Panc1 (cell line): Measurements from ENCODE around the gene MUC16. TPM values are rescaled to one million over a fixed set of nuclear protein-coding genes. Genes with fewer than 3 reads are reported as not detected.
A peak's percentile ranks its signal among the peaks of the same experiment; 100 is the strongest.

Source experiments
- ATAC-seq: fragments of 200-7000 bp; cut with Tn5 transposase; 2 replicates; pipeline ENCODE4 v1.9.1; 2020; ENCODE audit warnings: mild to moderate bottlenecking, moderate library complexity
- Bru-seq: library from RNA; stranded (reverse); fragments of 400-500 nt; gene quantifications from one replicate; lab custom pipeline; 2021; lab: Mats Ljungman, UMichigan
- BruChase-seq, 2 experiments: library from RNA; stranded (reverse); fragments of 400-500 nt; gene quantifications; one replicate each; lab custom pipeline; 2021; lab: Mats Ljungman, UMichigan
- BruUV-seq: library from RNA; stranded (reverse); fragments of 400-500 nt; replicated peaks from 2 replicates; lab custom pipeline; 2021; lab: Mats Ljungman, UMichigan
- CTCF ChIA-PET: fragments of 300-600 bp; sonication (Branson Sonifier 250); formaldehyde crosslinking; loops from one replicate; lab custom pipeline; 2022; ENCODE audit warnings: antibody characterized with exemption; lab: Charles Lee
- POLR2A ChIA-PET: fragments of 300-600 bp; sonication (Branson Sonifier 250); formaldehyde crosslinking; loops from one replicate; lab custom pipeline; 2022; ENCODE audit warnings: antibody characterized with exemption; lab: Charles Lee
- DNase-seq: peaks from one replicate; pipeline ENCODE4 v3.0.0-alpha.2; 2010; ENCODE audit warnings: low read depth, low spot score
- H3K27ac ChIP-seq: 2 replicates; pipeline ENCODE4 v1.5.1; 2011; ENCODE audit warnings: mild to moderate bottlenecking, low read length, inconsistent platforms
- H3K27me3 ChIP-seq: fragments of 200-500 bp; sonication (Bioruptor generic); 2 replicates; pipeline ENCODE4 v1.6.0; 2014; ENCODE audit warnings: low read length, inconsistent platforms; ENCODE audit not compliant: control insufficient read depth, insufficient read depth
- H3K36me3 ChIP-seq: fragments of 200-500 bp; sonication (Bioruptor generic); 2 replicates; pipeline ENCODE4 v1.5.1; 2014; ENCODE audit warnings: inconsistent platforms, mild to moderate bottlenecking, low read length, moderate library complexity; ENCODE audit not compliant: control insufficient read depth, insufficient read depth
- H3K4me1 ChIP-seq: 2 replicates; pipeline ENCODE4 v1.5.1; 2011; ENCODE audit warnings: inconsistent platforms, mild to moderate bottlenecking, low read length, moderate library complexity; ENCODE audit not compliant: control insufficient read depth, insufficient read depth
- H3K4me3 ChIP-seq, 2 experiments: 2 replicates each; pipeline ENCODE4 v1.5.1; 2011 to 2012; ENCODE audit warnings: low read depth in 2 of 2, low read length in 2 of 2, mild to moderate bottlenecking in 2 of 2, inconsistent platforms in 1 of 2, moderate library complexity in 1 of 2
- H3K9me3 ChIP-seq: fragments of 200-500 bp; sonication (Bioruptor generic); 2 replicates; pipeline ENCODE4 v1.5.1; 2014; ENCODE audit warnings: low read depth, mild to moderate bottlenecking, inconsistent platforms, low read length, moderate library complexity; ENCODE audit not compliant: control insufficient read depth, insufficient read depth
- POLR2AphosphoS5 ChIP-seq: IDR thresholded peaks from 2 replicates; pipeline ENCODE4 v1.6.1; 2012; ENCODE audit warnings: mild to moderate bottlenecking, low read depth, low read length, moderate library complexity
- SIN3A ChIP-seq: IDR thresholded peaks from 2 replicates; pipeline ENCODE4 v1.6.1; 2012; ENCODE audit warnings: low read depth, mild to moderate bottlenecking, low read length, moderate library complexity, borderline replicate concordance; ENCODE audit not compliant: insufficient read depth
- TCF7L2 ChIP-seq: IDR thresholded peaks from 2 replicates; pipeline ENCODE4 v1.6.1; 2011; ENCODE audit warnings: mild to moderate bottlenecking, low read depth, low read length, inconsistent platforms
- in situ Hi-C: cut with HindIII; loops from 2 replicates; pipeline ENCODE4 v1.10.0; 2016; ENCODE audit warnings: low sequenced_read_pairs, low pct_unique_long_range_greater_than_20kb
- intact Hi-C: fragments of 100-400 bp; cut with micrococcal nuclease; formaldehyde crosslinking; loops from one replicate; pipeline ENCODE4 v1.10.0; 2022; ENCODE audit not compliant: unreplicated experiment
- long read RNA-seq: library from polyadenylated mRNA; unstranded; transcript quantifications from one replicate; pipeline ENCODE4 v2.0.0, GENCODE V29; 2021; ENCODE audit not compliant: unreplicated experiment
- polyA plus RNA-seq: library from polyadenylated mRNA; unstranded; fragments of >200 nt; gene quantifications from one replicate; pipeline ENCODE4 v1.2.1, GENCODE V29; 2012; ENCODE audit warnings: missing spikeins; ENCODE audit not compliant: insufficient read length
- total RNA-seq: library from RNA; stranded (reverse); gene quantifications from one replicate; pipeline ENCODE4 v1.2.1, GENCODE V29; 2021; ENCODE audit not compliant: unreplicated experiment
- TF ChIP-seq, protein P1 (sequence below): fragments of 450-650 bp; IDR thresholded peaks from 2 replicates; pipeline ENCODE4 v1.5.1; 2017; ENCODE audit warnings: mild to moderate bottlenecking
- TF ChIP-seq, protein P2 (sequence below), 2 experiments: IDR thresholded peaks; 2 replicates each; pipeline ENCODE4 v1.6.1; 2011 to 2012; ENCODE audit warnings: low read depth in 2 of 2, control low read depth in 1 of 2, low read length in 1 of 2, mild to moderate bottlenecking in 1 of 2, moderate library complexity in 1 of 2; ENCODE audit not compliant: insufficient read depth in 1 of 2

MUC16 gene
- 3.4 TPM for total RNA-seq
- polyA plus RNA-seq: 27.5 TPM
- Bru-seq, nascent RNA: percentile 48 among the genes with signal in this experiment
- percentile 48 among the genes with signal in this experiment for BruChase-seq, experiment 1, labeled RNA remaining after a 2-hour chase
- percentile 62 among the genes with signal in this experiment for BruChase-seq, experiment 2, labeled RNA remaining after a 6-hour chase
- long read RNA-seq, partial matches to known transcripts: 2 of 3 reads
- long read RNA-seq, other reads (novel, unspliced or antisense): 1 of 3 reads

DNA sequence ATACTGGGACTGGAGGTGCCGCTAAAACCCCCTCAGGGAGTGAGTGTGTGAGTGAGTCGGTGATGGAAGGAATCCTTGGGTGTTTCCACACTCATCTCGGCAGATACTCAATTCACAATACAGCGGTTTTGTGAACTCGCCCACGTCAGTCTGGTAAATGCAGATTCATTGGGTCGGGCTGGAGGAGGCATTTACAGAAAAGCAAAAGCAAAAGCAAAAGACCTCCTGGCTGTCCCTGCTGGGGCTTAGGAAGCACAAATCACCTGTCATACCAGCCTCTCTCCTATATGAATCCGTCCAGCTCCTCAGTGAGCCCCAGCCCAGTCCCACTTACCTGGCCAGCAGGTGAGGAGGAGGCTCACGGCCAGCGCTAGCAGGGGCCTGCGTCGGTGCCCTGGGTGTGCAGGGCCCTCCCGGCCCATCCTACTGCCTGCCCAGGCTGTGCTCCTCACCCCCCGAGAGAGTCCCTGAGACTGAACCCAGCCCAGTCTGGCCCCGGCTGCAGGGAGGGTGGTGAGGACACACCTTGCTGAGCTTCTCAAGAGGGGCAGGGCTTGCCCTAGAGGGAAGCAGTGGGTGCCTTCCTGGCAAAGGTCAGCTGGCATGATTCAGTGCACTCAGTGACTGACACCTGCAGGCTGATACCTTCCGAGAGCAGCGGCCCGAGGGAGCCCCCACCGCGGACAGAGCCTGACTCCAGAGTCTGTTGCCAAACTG, at the start of gene MUC16:
MUC16 (minus strand) TSS at position 475 of the 717 bp plus-strand sequence.
- TF ChIP-seq, protein P1, sequence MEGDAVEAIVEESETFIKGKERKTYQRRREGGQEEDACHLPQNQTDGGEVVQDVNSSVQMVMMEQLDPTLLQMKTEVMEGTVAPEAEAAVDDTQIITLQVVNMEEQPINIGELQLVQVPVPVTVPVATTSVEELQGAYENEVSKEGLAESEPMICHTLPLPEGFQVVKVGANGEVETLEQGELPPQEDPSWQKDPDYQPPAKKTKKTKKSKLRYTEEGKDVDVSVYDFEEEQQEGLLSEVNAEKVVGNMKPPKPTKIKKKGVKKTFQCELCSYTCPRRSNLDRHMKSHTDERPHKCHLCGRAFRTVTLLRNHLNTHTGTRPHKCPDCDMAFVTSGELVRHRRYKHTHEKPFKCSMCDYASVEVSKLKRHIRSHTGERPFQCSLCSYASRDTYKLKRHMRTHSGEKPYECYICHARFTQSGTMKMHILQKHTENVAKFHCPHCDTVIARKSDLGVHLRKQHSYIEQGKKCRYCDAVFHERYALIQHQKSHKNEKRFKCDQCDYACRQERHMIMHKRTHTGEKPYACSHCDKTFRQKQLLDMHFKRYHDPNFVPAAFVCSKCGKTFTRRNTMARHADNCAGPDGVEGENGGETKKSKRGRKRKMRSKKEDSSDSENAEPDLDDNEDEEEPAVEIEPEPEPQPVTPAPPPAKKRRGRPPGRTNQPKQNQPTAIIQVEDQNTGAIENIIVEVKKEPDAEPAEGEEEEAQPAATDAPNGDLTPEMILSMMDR: no peak
- TF ChIP-seq TCF7L2 (no peak), POLR2AphosphoS5 (no peak), SIN3A (no peak)
- TF ChIP-seq, protein P2, sequence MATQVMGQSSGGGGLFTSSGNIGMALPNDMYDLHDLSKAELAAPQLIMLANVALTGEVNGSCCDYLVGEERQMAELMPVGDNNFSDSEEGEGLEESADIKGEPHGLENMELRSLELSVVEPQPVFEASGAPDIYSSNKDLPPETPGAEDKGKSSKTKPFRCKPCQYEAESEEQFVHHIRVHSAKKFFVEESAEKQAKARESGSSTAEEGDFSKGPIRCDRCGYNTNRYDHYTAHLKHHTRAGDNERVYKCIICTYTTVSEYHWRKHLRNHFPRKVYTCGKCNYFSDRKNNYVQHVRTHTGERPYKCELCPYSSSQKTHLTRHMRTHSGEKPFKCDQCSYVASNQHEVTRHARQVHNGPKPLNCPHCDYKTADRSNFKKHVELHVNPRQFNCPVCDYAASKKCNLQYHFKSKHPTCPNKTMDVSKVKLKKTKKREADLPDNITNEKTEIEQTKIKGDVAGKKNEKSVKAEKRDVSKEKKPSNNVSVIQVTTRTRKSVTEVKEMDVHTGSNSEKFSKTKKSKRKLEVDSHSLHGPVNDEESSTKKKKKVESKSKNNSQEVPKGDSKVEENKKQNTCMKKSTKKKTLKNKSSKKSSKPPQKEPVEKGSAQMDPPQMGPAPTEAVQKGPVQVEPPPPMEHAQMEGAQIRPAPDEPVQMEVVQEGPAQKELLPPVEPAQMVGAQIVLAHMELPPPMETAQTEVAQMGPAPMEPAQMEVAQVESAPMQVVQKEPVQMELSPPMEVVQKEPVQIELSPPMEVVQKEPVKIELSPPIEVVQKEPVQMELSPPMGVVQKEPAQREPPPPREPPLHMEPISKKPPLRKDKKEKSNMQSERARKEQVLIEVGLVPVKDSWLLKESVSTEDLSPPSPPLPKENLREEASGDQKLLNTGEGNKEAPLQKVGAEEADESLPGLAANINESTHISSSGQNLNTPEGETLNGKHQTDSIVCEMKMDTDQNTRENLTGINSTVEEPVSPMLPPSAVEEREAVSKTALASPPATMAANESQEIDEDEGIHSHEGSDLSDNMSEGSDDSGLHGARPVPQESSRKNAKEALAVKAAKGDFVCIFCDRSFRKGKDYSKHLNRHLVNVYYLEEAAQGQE (IDR thresholded peaks at IDR 0.05; ENCODE audit: insufficient read depth in 1 of 2, low read depth in 2 of 2, low read length in 1 of 2): no peak
- peaks cover 8% of the 10 kb centered on the region for H3K4me1 ChIP-seq
- H3K27ac ChIP-seq: peak within 1 kb of the TSS; percentile 77
- ChIA-PET CTCF (interaction anchor here (0.5 to 0.6 kb wide), 2 partner anchors 64 to 428 kb away, joined by 3 to 5 read pairs; no protein-coding TSS in a partner anchor), POLR2A (no interaction called here)
- H3K9me3 ChIP-seq: no peaks in the 10 kb centered on the region
- H3K36me3 ChIP-seq: no peaks in the 10 kb centered on the region
- peak; percentile 74 for ATAC-seq
- no peaks in the 10 kb centered on the region for H3K27me3 ChIP-seq
- in situ Hi-C loops (no loop called here), intact Hi-C loops (no loop called here)
- DNase-seq: no peak
- no TSS peak for BruUV-seq
- H3K4me3 ChIP-seq: peak within 1 kb of the TSS; percentile 38 to 62

DNA sequence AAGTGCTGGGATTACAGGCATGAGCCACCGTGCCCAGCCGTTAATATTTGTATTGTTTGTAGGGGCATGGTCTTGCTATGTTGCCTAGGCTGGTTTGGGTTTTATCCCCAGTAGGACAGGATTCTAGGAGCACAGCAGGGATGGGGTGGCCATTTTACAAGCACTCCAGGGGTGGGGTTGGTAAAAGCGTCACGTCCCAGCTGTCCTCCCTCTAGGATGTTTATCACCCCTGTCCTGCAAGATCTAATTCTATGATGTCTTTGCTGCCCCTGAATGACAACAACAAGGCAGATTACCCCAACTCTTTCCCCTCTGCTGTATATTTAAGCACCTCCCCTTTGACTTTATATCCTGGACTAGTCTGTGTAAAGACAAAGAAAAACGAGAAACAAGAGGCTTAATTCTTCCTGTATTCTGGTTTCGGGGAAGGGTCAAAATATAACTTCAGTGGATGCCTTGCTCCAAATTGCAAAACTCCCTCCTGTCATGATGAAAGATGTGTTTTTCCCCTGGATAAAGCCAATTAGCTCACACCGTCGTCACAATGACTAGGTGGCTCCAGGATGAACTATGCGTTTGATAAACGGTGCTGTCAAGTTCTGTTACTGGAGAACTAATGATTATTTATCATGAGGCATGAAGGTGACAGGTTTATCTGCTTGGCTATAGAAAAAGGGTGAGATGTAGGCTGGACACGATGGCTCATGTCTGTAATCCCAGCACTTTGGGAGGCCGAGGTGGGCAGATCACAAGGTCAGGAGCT, 48.9 kb upstream of the MUC16 start:
- Histone ChIP-seq H3K36me3 (no peaks in the 10 kb centered on the region), H3K9me3 (no peaks in the 10 kb centered on the region), H3K4me3 (no peak overlapping the region), H3K4me1 (peaks cover 21% of the 10 kb centered on the region), H3K27me3 (no peaks in the 10 kb centered on the region), H3K27ac (peak overlapping the region; percentile 57)
- POLR2A ChIA-PET: no interaction called here
- intact Hi-C loops (no loop called here), in situ Hi-C loops (no loop called here)
- no peak for TF ChIP-seq TCF7L2
- TF ChIP-seq SIN3A: no peak
- TF ChIP-seq, protein P1: no peak
- TF ChIP-seq, protein P2 (IDR thresholded peaks at IDR 0.05; ENCODE audit: insufficient read depth in 1 of 2, low read depth in 2 of 2, low read length in 1 of 2): no peak
- TF ChIP-seq POLR2AphosphoS5: no peak
- ATAC-seq (no peak), DNase-seq (no peak)
- CTCF ChIA-PET: no interaction called here
- no TSS peak for BruUV-seq
